DMS114 treated with DMSO at 0.1 percent for 48 hours (cell line): ENCODE measurements around the gene IL6ST.

Source experiments
- DNase-seq: peaks from one replicate; lab custom pipeline; 2025; ENCODE audit not compliant: unreplicated experiment; lab: John Stamatoyannopoulos, UW

The IL6ST gene

GRCh38 chr5:55921617-55922016 lies 73.1 kb downstream of the IL6ST start:
- no peak for DNase-seq

DNA sequence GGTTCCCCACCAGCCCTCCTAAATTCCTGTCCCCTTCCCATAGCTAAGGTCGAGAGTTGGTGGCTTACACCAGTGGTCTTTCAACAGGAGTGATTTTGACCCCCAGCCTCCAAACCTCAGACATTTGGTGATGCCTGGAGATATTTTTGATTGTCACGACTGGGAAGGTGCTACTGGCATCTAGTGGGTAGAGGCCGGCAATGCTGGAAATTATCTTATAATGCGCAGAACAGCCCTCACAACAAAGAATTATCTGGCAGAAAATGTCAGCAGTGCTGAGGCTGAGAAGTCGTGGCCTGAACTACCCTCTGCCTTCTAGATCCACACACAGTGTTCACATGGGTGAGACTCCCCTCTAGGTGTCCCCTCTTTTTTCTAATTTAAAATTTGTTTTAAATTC lies 74.0 kb downstream of the IL6ST start:
- peak; percentile 3 for DNase-seq

DNA sequence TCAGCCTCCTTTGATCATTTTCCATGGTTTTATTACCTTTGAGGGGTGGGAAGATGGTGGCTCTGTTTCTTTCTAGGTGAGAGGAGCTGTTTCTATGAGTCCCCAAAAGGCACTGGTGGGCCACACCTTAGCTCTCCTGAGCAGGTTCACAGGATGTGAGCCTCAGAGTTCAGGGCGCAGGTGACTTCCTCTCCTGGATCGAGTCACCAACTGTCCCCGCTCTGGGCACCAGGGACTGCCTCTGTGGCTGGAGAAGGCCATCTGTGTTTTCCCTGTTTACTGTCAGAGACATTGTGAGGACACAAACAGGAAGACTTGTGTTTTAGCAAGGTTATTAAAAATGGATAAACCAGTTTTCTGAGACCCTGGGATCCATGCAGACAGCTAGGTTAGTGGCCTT lies 75.1 kb downstream of the IL6ST start:
- no peak for DNase-seq

DNA sequence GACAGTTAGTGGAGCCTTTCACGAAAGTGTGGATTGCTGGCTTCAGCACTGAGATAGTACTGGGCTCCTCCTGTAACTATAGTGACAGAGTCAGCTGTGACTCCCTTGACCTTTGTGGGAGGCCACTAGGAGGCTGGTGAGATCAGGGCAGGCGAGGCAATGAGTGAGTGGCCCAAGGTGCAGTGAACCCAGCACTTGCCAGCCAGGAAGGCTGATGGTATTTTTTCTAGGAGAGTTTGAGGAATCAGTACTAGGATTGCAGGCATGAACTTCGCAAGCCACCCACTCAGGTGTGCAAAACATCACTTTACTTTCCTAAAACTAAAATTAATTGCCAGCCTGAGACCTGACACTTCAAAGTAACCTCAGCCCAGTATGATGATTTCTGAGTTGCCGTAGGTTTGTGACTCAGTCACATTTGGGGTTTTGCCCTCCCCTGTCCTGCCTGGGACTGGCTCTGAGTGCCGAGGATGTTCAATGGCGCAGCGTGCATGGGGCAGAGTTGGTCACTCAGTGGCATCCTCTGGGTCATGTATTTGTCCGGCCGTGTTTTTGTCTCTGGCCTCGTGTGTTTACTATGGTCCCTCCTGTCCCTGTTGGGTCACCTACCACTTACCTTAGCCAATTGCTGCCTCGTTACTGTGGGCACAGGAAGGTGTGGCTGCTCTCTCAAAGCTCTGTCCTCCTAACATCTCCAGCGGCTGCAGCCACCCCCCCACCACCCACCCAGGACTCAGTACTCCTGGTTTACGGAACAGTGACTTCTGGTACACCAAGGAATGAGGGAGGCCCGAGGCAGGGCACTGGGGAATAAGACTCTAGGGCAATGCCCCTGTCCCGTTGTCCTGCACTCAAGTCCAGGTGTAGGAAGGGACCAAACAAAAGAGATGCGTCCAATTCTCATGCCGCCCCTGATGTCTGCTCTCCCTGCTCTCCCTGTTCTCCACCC lies 76.4 kb downstream of the IL6ST start:
- DNase-seq = no peak

DNA sequence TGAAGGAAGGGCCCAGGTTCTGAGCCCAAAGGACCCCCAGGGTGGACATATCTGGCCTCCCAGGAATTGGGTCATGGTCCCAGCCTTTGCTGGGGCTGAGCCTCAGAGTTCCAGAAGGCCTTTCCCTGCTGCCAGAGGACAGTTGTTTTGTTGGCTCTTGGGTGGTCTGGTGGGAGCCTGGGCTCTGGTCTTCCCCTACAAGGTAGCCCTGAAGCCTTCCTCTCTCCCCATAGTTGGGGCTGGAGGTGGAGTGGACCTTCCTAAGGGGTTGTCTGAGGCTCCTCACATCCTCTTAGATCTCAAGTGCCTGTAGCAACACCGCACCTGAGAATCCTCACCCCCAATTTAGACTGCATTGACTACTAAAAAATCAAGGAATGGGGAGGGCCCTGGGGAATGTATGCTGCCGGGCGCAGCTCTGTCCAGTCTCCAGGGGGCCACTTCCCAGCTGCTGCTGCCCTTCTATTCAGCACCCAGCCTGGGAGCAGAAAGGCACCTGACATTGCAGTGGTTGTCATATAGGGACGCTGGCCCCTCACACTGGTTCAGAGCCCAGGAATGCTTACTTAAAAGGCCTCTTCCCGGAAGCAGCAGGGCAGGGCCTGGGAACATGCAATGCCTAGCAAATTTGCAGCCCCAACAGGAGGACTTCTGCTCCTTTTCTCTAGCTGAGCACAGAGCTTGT lies 77.2 kb downstream of the IL6ST start:
- no peak for DNase-seq

DNA sequence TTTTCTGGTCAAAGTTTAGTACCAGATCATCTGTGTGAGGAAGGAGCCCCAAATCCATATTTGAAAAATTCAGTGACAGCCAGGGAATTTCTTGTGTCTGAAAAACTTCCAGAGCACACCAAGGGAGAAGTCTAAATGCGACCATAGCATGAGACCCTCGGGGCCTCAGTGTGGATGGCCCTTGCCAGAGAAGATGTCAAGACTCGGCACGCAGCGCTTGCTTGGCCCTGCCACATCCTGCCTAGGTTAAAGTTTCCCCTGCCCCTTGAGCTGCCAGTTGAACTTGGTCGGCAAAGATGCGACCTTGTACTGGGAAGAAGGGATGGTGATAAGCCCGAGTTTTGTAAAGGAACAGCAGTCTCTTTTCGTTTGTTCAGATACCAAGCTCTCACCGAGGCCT lies 77.8 kb downstream of the IL6ST start:
- no peak for DNase-seq

DNA sequence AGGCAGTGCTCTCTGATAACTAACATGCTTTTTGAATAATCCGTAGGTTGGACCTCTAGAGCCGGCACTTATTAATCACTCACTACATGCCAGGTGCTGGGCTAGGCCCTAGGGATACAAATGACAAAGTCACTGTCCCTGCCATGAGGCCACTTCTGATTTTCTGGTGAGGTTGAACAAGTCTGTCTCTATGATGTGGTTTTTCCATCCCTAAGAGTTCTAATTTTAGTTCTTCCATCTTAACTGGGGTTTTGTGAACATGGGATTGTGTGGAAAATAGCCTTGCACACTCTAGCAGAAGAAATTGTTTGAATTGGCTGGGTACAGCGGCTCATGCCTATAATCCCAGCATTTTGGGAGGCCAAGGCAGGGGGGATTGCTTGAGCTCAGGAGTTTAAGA lies 79.0 kb downstream of the IL6ST start:
- no peak for DNase-seq

- no peak for DNase-seq
Measured at GRCh38 chr5:55914971-55915370, 79.8 kb downstream of the IL6ST start.

DNA sequence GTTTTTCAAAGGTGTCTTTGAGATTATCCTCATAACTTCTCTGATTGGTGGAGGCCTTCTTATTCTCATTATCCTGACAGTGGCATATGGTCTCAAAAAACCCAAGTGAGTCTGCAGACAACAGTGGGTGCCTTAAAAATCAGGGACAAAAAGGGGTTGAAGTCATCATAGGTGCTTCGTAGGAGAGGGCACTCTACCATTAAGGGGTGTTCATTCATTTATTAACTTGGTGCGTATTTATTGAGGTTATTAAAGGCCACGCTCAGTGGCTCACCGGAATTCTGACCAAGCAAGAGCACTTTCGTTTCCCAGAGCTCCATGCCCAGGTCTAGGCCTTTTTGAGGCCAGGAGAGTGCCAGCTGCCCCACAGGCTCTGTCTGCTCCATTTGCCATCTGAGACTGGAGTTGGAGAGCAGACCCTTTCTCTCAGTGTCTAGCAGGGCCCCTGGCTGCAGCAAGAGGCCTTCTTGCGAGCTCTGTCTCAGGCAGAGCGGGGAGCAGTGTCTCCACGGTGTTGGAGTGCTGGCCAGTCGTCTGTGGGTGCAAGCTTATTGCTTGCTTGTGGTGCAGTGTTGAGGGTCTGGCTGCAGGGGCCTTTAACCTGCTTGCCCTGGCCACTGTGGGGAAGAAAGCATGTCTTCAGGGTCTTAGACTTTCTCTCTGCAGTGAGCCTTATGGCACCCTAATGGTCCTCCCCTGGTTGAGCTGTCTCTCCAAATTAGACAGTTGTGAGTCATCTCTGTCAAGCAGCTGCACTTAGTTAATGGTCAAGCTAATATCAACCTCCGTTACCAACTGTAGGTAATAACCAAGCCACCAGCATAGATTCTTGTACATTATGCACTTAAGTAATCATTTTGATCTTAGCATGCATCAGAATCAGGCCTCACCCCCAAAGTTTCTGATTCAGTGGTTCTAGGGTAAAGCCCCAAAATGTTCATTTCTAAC lies 81.0 kb downstream of the IL6ST start:
- DNase-seq = no peak

DNA sequence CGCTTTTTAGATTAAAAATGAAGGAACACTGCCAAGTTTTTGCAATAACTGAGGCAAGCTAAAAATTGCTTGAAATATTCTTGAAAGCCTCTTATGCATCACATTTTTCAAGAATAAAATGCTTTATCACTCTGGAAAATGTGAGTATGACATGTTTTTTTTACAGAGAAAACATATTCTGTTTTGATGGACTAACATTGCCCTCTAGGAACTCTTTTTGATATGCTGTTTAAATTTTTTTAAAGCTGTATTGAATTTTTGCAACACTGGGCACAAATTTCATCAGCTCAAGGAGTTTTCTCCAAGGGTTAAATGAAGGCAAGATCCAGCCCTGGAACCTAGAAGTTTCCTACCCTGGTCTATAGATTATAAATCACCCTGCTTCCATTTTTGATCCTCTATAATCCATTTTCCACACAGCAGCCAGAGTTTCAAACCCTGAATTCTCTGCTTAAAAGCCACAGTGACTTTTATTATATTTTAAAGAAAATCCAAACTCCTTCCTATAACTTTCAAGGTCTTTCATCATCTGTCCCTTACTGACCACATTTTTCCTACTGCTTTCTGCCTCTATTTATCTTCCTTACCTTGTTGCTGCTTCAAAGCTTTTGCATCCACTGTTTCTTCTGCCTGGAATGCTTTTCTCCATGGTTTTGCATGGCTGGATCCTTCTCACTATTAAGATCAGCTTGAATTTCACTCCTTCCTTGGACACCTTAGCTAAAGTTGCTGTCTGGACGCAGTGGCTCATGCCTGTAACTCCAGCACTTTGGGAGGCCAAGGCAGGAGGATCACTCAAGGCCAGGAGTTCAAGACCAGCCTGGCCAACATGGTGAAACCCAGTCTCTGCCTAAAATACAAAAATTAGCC lies 82.7 kb downstream of the IL6ST start:
- no peak for DNase-seq

GRCh38 chr5:55908804-55909203 lies 86.0 kb downstream of the IL6ST start:
- no peak for DNase-seq

DNA sequence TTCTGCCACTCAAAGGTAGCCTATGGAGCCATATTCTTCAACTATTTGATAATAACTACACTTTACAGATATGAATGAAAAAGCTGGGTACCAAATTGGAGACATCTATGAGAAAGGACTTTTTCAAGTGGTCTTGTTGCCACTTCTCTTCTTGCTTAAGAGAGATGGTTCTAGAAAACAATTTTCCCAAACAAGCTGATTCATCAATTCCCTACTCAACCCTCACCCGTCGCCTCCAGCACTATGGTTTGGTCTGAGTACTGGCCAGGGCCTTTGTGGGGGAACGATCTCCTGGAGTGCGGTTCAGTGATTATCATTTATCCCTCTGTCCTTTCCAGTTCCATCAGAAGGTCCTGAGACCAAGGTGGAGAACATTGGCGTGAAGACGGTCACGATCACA lies 86.8 kb downstream of the IL6ST start:
- no peak for DNase-seq

GRCh38 chr5:55905251-55905650 lies 89.5 kb downstream of the IL6ST start:
- DNase-seq = no peak

- no peak for DNase-seq
Measured at GRCh38 chr5:55904152-55904551, 90.6 kb downstream of the IL6ST start.

GRCh38 chr5:55903121-55903701 lies 91.6 kb downstream of the IL6ST start:
- no peak for DNase-seq

- no peak for DNase-seq
Measured at GRCh38 chr5:55902696-55903095, 92.1 kb downstream of the IL6ST start.

GRCh38 chr5:55900776-55901175 lies 94.0 kb downstream of the IL6ST start:
- DNase-seq = no peak

- no peak for DNase-seq
Measured at GRCh38 chr5:55900068-55900467, 94.7 kb downstream of the IL6ST start.

GRCh38 chr5:55899344-55899743 lies 95.4 kb downstream of the IL6ST start:
- no peak for DNase-seq

DNA sequence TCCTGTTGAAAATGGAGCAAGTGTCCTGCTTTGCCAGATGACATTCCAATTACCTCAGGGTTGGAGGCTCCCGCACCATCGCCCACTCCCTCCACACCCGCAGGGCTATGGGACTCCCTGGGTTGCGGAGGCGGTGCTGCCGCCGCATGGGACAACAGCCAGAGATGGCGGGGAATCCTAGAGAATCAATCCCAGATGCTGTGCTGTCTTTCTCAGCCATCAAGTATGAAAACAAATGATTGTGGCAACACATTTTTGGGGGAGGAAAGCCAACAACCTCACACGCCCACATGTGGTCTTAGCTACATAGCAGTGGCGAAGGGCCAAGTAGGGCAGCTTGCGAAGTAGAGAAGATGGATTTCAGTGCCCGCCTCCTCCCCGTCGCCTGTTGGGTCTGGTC lies 96.9 kb downstream of the IL6ST start:
- DNase-seq = no peak
